HG03280 (cell line): Measurements from ENCODE around the gene XRCC1.
A peak's percentile ranks its signal among the peaks of the same experiment; 100 is the strongest.
"Not testable (repeated sequence)": the region's sequence is repeated elsewhere in the genome, so short reads cannot be mapped to it uniquely, and the experiment has no call there.

Source experiments
- ATAC-seq: cut with Tn5 transposase; IDR thresholded peaks from one replicate; pipeline ENCODE4 v1.9.1; 2021; ENCODE audit warnings: mild to moderate bottlenecking, moderate library complexity; ENCODE audit not compliant: unreplicated experiment

XRCC1 gene

GRCh38 chr19:43599635-43600295 lies 24.4 kb upstream of the XRCC1 start:
- ATAC-seq, result no peak

- no peak for ATAC-seq
Measured at GRCh38 chr19:43598445-43599240, 23.3 kb upstream of the XRCC1 start.

GRCh38 chr19:43597876-43598275 lies 22.5 kb upstream of the XRCC1 start:
- ATAC-seq, result no peak

GRCh38 chr19:43596842-43597461 lies 21.6 kb upstream of the XRCC1 start:
- ATAC-seq, result no peak

- peak; percentile 89 for ATAC-seq
Measured at GRCh38 chr19:43595999-43596841, 20.9 kb upstream of the XRCC1 start, which contains the start of the genes IRGQ and ZNF576. TSS of gene IRGQ (minus strand) at chr19:43596134. CDS start at chr19:43595338, 796 bp downstream. TSS of gene ZNF576 (plus strand) at chr19:43596595. CDS start at chr19:43597109, 514 bp downstream.

GRCh38 chr19:43595605-43595998 lies 20.3 kb upstream of the XRCC1 start:
- ATAC-seq, result peak; percentile 6

GRCh38 chr19:43594710-43595604 lies 19.6 kb upstream of the XRCC1 start:
- ATAC-seq, result peak; percentile 29

GRCh38 chr19:43594081-43594697 lies 18.9 kb upstream of the XRCC1 start:
- no peak for ATAC-seq

GRCh38 chr19:43592800-43593350 lies 17.5 kb upstream of the XRCC1 start:
- no peak for ATAC-seq

- ATAC-seq, result no peak
Measured at GRCh38 chr19:43591904-43592772, 16.8 kb upstream of the XRCC1 start.

- ATAC-seq, result no peak
Measured at GRCh38 chr19:43589678-43590077, 14.4 kb upstream of the XRCC1 start.

GRCh38 chr19:43589277-43589676 lies 13.9 kb upstream of the XRCC1 start:
- ATAC-seq, result no peak

- ATAC-seq, result not testable (repeated sequence)
Measured at GRCh38 chr19:43587029-43587428, 11.7 kb upstream of the XRCC1 start.

GRCh38 chr19:43586346-43586745 lies 11.0 kb upstream of the XRCC1 start:
- no peak for ATAC-seq

- ATAC-seq, result no peak
Measured at GRCh38 chr19:43584484-43584883, 9.2 kb upstream of the XRCC1 start.

GRCh38 chr19:43582495-43582894 lies 7.2 kb upstream of the XRCC1 start:
- no peak for ATAC-seq

- ATAC-seq, result no peak
Measured at GRCh38 chr19:43581467-43581866, 6.1 kb upstream of the XRCC1 start.

GRCh38 chr19:43578787-43579186 lies 3.5 kb upstream of the XRCC1 start:
- ATAC-seq, result no peak
